Nephron (organoid): ENCODE measurements around the gene HSDL1.

Experiments
- H3K27ac Mint-ChIP-seq, 3 experiments: 2 replicates each; pipeline ENCODE4 v1.8.0; 2020; ENCODE audit warnings: mixed read lengths in 3 of 3, mild to moderate bottlenecking in 2 of 3, moderate library complexity in 1 of 3
- H3K27me3 Mint-ChIP-seq: 2 replicates; pipeline ENCODE4 v1.8.0; 2021; ENCODE audit warnings: low read depth, mild to moderate bottlenecking, moderate library complexity, mixed read lengths
- H3K36me3 Mint-ChIP-seq: 2 replicates; pipeline ENCODE4 v1.8.0; 2020; ENCODE audit warnings: low read depth, mixed read lengths
- H3K4me1 Mint-ChIP-seq: 2 replicates; pipeline ENCODE4 v1.8.0; 2020; ENCODE audit warnings: mixed read lengths
- H3K4me3 Mint-ChIP-seq, 3 experiments: 2 replicates each; pipeline ENCODE4 v1.8.0; 2020; ENCODE audit warnings: mild to moderate bottlenecking in 3 of 3, mixed read lengths in 3 of 3, moderate library complexity in 2 of 3
- H3K9me3 Mint-ChIP-seq: 2 replicates; pipeline ENCODE4 v1.8.0; 2020; ENCODE audit warnings: mixed read lengths
- TF ChIP-seq, protein P1 (sequence below), 3 experiments: fragments of 200-600 bp; sonication (generic); IDR thresholded peaks; one replicate each; pipeline ENCODE4 v1.5.0; 2021; ENCODE audit warnings: antibody characterized with exemption in 3 of 3; ENCODE audit not compliant: unreplicated experiment in 3 of 3

HSDL1 gene

DNA sequence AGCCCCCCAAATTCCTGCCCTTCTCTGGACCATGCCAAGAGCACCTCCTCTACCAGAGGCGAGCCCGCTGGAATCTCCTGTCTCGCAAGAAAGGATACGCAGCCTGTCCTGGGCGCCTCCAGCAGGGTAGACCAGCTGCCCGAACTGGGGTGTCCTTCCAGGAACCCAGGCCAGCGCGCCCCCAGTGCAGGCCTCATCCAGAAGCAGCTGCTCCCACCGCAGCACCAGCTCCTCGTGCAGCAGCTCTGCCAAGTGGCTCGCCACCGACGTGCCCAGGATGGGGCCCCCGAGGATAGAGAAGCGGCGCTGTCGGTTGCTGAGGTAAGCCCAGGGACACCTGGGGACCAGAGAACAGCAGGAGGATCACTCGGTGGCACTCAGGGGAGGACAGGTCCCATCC lies 37.1 kb upstream of the HSDL1 start:
- H3K4me1 Mint-ChIP-seq: peaks cover 20% of the 10 kb centered on the region
- H3K36me3 Mint-ChIP-seq: peaks cover 28% of the 10 kb centered on the region
- no peak overlapping the region for H3K27ac Mint-ChIP-seq
- no peaks in the 10 kb centered on the region for H3K9me3 Mint-ChIP-seq
- no peak overlapping the region for H3K4me3 Mint-ChIP-seq
- TF ChIP-seq, protein P1, sequence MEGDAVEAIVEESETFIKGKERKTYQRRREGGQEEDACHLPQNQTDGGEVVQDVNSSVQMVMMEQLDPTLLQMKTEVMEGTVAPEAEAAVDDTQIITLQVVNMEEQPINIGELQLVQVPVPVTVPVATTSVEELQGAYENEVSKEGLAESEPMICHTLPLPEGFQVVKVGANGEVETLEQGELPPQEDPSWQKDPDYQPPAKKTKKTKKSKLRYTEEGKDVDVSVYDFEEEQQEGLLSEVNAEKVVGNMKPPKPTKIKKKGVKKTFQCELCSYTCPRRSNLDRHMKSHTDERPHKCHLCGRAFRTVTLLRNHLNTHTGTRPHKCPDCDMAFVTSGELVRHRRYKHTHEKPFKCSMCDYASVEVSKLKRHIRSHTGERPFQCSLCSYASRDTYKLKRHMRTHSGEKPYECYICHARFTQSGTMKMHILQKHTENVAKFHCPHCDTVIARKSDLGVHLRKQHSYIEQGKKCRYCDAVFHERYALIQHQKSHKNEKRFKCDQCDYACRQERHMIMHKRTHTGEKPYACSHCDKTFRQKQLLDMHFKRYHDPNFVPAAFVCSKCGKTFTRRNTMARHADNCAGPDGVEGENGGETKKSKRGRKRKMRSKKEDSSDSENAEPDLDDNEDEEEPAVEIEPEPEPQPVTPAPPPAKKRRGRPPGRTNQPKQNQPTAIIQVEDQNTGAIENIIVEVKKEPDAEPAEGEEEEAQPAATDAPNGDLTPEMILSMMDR (IDR thresholded peaks at IDR 0.05; ENCODE audit: unreplicated experiment in 3 of 3): no peak
- H3K27me3 Mint-ChIP-seq: no peaks in the 10 kb centered on the region

DNA sequence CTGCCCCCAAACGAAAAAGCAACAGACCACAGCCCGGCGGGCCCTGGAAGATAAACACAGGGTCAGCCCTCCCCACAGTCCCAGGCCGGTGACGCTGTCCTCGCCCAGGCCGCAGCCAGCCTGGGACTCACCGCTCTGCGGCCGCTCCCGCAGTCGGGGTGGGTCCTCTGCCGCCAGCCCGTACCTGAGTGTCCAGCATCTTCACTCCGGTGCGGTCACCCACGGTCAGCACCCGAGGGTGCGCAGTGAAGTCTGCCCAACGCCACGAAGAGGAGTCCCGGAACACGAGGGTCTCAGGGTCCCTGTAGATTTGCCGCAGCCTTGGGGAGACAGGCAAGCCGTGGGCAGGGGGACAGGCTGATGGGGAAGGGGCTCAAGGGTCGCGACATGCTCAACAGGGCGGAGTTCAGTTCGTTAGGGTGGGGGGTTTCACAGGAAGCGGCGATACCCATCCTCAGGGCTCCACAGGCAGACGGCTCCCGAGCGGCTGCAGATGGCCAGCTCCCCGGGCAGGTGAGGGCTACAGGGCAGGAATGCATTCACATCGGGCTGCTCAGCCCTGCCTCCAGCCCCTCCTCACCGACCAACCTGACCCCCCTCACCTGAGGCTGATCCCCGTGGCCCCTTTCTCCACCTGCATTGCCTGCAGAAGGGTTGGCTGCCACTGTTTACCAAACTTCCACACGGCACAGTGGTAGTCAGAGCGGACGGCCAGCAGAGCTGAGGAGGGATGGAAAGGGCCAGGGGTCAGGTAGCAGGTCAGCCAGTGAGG lies 36.4 kb upstream of the HSDL1 start:
- peaks cover 24% of the 10 kb centered on the region for H3K4me1 Mint-ChIP-seq
- H3K27ac Mint-ChIP-seq: no peak overlapping the region
- TF ChIP-seq, protein P1 (IDR thresholded peaks at IDR 0.05; ENCODE audit: unreplicated experiment in 3 of 3): no peak
- no peak overlapping the region for H3K4me3 Mint-ChIP-seq
- H3K27me3 Mint-ChIP-seq: no peaks in the 10 kb centered on the region
- no peaks in the 10 kb centered on the region for H3K9me3 Mint-ChIP-seq
- H3K36me3 Mint-ChIP-seq: peaks cover 28% of the 10 kb centered on the region

DNA sequence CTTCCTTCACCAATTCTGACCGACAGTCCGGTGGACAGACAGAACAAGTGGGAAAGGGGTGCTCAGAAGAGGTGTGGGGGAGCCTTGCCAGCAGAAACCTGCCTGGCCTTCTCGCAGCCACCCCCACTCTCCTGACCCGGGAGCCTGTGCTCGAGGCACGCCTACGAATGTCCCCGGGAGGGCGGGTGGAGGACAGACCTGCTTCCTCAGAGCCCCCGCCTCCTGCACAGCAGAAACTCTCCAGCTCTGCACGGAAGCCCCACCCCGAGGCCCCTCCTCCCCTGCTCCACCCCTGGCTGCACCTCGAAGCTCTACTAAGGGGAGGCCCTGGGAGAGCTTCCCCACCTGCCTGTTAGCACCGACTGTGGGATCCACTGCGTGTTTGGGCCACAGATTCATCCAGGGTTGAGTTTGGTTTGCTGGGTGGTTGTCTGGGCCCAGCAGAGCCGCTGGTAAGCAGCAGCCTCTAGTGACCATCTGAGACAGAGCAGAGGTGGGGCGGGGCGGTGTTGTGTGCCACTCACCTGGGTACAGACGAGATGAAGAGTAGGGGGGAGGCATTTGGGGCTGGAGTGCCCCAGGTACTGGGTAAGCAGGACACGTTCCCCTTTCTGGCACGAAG lies 35.7 kb upstream of the HSDL1 start:
- H3K27ac Mint-ChIP-seq: no peak overlapping the region
- no peaks in the 10 kb centered on the region for H3K9me3 Mint-ChIP-seq
- no peaks in the 10 kb centered on the region for H3K27me3 Mint-ChIP-seq
- H3K4me1 Mint-ChIP-seq: peaks cover 24% of the 10 kb centered on the region
- TF ChIP-seq, protein P1 (IDR thresholded peaks at IDR 0.05; ENCODE audit: unreplicated experiment in 3 of 3): no peak
- H3K4me3 Mint-ChIP-seq: no peak overlapping the region
- H3K36me3 Mint-ChIP-seq: peaks cover 28% of the 10 kb centered on the region

DNA sequence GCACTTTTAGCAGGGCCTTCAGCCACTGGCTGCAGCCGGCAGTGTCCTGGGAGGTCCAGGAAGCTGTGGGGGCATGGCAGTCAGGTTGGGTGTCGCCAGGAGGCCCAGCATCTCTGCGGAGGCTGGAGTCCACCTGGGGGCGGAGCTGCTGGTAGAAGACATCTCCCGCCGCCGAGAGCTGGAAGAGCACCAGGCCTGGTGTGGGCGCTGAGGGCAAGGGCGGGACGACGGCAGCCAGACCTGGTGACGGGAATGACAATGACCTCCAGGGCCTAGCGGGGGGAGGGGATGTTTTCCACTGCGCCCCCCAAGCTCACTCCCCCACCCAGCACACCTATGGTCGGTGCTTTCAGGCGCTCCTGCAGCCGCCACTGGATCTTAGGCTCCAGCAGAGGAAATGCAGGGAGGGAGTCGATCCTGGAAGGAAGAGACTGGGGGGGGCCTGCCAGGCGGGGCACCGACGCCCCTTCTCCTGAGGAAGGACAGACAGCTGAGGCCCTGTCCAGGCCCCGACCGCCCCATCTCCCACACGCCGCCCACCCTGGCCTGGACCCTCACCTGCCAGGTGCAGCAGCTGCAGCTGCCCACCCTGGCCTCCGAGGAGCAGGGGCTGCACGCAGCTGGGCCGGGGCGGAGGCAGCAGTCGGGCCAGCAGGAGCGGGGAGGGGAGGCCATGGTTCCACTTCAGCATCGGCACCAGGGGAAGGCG lies 34.8 kb upstream of the HSDL1 start:
- H3K4me3 Mint-ChIP-seq: no peak overlapping the region

DNA sequence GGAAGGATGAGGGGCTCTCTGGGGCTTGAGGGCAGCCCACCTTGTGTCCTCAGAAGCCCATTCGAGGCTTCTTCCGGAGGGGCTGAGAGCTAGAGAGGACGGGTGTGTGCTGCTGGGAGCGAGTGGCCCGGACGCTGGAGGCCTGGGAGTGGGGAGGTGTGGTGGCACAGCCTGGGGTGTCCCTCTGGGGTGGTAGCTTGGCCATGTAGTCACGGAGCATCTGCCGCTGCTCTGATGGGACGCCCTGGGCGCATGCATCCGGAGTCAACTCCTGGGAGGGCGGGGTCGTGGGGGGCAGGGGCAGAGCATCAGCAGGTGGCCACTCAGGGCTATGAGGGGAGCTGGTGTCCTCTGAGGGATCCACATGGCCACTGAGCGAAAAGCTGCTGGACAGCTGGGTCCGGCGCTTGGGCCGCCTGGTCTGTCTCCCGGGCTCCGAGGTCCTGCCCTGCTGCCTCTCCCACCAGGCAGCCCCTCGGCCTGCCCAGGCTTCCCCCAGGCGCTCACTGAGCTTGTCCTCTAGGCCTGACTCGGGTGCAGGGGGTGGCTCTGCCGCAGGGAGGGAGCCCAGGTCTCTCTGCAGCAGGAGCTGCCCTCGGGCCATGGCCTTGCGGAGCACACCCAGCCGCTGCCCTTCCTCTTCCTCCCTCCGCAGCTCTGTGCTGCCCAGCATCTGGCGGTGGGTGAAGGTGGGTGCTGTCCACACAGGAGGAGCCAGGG lies 34.1 kb upstream of the HSDL1 start:
- Mint-ChIP-seq H3K9me3 (no peaks in the 10 kb centered on the region), H3K27me3 (no peaks in the 10 kb centered on the region), H3K4me1 (peaks cover 21% of the 10 kb centered on the region), H3K4me3 (no peak overlapping the region), H3K36me3 (peaks cover 18% of the 10 kb centered on the region), H3K27ac (peak overlapping the region in 2 of 3 experiments; percentile 72 to 74)
- TF ChIP-seq, protein P1 (IDR thresholded peaks at IDR 0.05; ENCODE audit: unreplicated experiment in 3 of 3): no peak

More for the DNA sequence above, 34.8 kb upstream of the HSDL1 start:
- H3K27me3 Mint-ChIP-seq: no peaks in the 10 kb centered on the region
- H3K36me3 Mint-ChIP-seq: peaks cover 24% of the 10 kb centered on the region
- H3K4me1 Mint-ChIP-seq: peaks cover 23% of the 10 kb centered on the region
- TF ChIP-seq, protein P1 (IDR thresholded peaks at IDR 0.05; ENCODE audit: unreplicated experiment in 3 of 3): no peak
- H3K9me3 Mint-ChIP-seq: no peaks in the 10 kb centered on the region
- no peak overlapping the region for H3K27ac Mint-ChIP-seq
